Measurements from ENCODE around the gene ZNF14.
A peak's percentile ranks its signal among the peaks of the same experiment; 100 is the strongest.
"Not testable (repeated sequence)": the region's sequence is repeated elsewhere in the genome, so short reads cannot be mapped to it uniquely, and the experiment has no call there.

Gene ZNF14

GRCh38 chr19:19687090-19687489, 45.8 kb downstream of the ZNF14 start:
- DNase-seq (ENCODE audit: low read depth), result no peak

- DNase-seq (ENCODE audit: low read depth), result no peak
Observed at GRCh38 chr19:19686580-19686979, 46.3 kb downstream of the ZNF14 start.

- not testable (repeated sequence) for DNase-seq (ENCODE audit: low read depth)
Observed at GRCh38 chr19:19686119-19686518, 46.8 kb downstream of the ZNF14 start.

GRCh38 chr19:19679176-19680073, 53.5 kb downstream of the ZNF14 start:
- no peak for DNase-seq (ENCODE audit: low read depth)

- no peak for DNase-seq (ENCODE audit: low read depth)
Observed at GRCh38 chr19:19677579-19677978, 55.3 kb downstream of the ZNF14 start.

GRCh38 chr19:19674315-19674714, 58.6 kb downstream of the ZNF14 start:
- no peak for DNase-seq (ENCODE audit: low read depth)

GRCh38 chr19:19672816-19673215, 60.1 kb downstream of the ZNF14 start:
- DNase-seq (ENCODE audit: low read depth), result no peak

GRCh38 chr19:19670070-19670551, 62.8 kb downstream of the ZNF14 start:
- no peak for DNase-seq (ENCODE audit: low read depth)

GRCh38 chr19:19668230-19669012, 64.5 kb downstream of the ZNF14 start, which contains the start of gene ZNF101:
ZNF101 (plus strand) TSS chr19:19668839; CDS start chr19:19668964, 125 bp downstream.
- DNase-seq (ENCODE audit: low read depth), result peak; percentile 87

- DNase-seq (ENCODE audit: low read depth), result not testable (repeated sequence)
Observed at GRCh38 chr19:19665420-19665948, 67.4 kb downstream of the ZNF14 start.

- peak; percentile 86 for DNase-seq (ENCODE audit: low read depth)
Observed at GRCh38 chr19:19663256-19664120, 69.4 kb downstream of the ZNF14 start, which contains the start of gene ATP13A1. ATP13A1 (minus strand) TSS chr19:19663676; CDS start chr19:19663666, 10 bp downstream.

GRCh38 chr19:19662871-19663255, 70.0 kb downstream of the ZNF14 start:
- no peak for DNase-seq (ENCODE audit: low read depth)

- no peak for DNase-seq (ENCODE audit: low read depth)
Observed at GRCh38 chr19:19662344-19662743, 70.6 kb downstream of the ZNF14 start.

GRCh38 chr19:19661675-19662251, 71.1 kb downstream of the ZNF14 start:
- DNase-seq (ENCODE audit: low read depth), result no peak

GRCh38 chr19:19661141-19661674, 71.7 kb downstream of the ZNF14 start:
- no peak for DNase-seq (ENCODE audit: low read depth)

All from stimulated activated CD8-positive, alpha-beta memory T cell treated with anti-CD3 and anti-CD28 coated beads, Interleukin-15, amount 100 ng/mL, for 1 hour (primary cell).